Epidermal melanocyte (primary cell): ENCODE results near the gene KDM4D.
"Not testable (repeated sequence)": the region's sequence is repeated elsewhere in the genome, so short reads cannot be mapped to it uniquely, and the experiment has no call there.

Source experiments
- DNase-seq: peaks from one replicate; pipeline ENCODE4 v3.0.0; 2011; ENCODE audit warnings: low spot score; ENCODE audit not compliant: insufficient read length

KDM4D gene

DNA sequence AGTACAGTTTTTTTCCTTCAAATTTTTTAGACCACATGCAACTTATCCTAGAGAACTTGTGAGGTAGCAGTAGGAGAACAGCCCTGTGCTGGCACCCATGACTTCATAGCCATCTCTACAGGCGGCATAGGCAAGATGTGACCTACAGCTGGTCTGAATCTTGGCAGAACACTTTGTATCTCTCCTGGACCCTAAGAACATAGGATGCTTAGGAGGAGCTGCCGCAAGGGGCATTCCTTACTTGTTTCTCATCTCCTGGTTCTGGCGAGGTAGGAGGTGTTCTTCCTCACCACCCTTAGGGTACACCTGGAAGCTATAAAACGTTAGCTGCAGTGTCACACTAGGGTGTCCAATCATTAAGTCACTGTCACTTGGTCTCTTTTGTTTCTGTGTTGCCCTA, 16.5 kb upstream of the KDM4D start:
- DNase-seq: no peak

DNA sequence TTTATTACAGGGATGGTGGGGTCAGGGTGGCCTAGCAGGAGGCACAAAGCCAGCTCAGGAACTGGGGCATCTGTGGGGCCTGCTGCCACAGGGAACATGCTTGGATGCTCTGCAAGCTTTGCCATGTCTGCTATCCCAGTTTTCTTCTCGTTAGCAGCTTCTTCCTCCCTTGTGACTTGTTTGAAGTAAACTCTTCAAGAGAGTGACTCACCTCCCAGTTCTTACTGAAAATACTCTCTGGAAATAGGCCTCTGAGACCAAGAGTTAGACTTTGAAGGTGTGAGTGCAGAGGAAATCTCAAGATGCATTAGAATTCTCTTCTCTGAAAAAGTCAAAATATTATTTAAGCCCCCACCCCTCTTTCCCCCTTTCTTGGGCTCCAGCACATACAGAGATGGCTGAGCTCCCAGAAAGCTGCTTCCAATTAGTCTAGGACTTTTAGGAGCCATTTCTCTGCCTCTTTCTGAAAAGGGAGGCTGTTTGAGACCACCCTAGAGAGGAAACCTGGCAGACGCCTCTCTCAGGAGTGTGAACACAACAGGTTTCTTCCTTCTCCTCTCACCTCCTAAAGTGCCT, 15.3 kb upstream of the KDM4D start:
- DNase-seq: no peak

DNA sequence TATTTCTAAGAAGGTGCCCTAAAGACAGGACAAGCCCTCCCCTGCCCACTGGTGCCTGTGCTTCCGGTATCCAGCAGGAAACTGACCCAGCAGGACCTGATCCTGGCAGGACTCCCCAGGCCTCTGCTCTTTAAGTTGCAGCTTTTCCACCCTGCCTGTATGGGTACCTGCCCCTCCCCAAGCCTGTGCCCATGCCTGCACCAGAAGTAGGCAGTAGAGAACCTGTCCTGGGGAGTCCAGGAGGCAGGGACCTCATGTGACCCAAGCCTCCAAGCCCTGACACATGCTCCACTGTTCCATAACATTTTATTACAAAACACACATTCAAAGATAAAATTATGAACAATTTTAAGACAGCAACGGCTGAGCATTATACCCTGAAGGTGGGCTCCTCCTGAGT, 14.3 kb upstream of the KDM4D start:
- no peak for DNase-seq

DNA sequence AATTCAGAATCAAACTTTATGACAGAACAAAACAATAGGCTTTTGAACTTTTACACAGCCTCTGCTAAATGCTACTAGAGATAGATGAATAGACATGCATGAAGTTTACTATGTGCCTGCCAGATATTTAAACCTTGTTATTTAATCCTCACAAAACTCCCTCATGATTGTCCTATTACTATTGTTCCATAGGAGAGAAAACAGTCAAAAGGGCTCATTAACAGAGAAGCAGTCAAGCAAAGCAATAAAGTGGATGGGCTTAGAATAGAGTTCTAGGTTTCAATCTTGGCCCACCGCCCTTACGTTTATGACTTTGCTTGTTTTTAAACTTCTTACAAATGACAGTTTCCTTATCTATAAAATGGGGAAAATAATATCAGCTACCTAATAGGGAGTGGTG, 13.0 kb upstream of the KDM4D start:
- DNase-seq: no peak

DNA sequence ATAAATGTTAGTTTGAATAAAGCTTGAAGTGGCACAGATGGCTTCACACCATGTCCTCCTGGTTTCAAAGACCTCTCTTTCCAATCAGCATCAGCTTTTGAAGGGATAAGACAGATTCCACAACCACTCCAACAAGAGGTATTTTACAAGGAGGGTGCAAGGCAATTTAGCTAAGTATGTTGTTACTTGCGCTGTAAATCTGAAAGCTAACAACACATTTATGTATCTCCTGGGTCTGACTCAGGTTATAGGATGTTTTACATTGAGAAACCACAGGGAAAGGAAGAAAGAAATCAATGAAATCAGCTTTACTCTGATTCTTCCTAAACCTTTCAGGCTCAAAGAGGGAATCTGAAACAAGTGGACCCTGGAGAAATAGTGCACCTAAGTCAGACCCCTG, 12.3 kb upstream of the KDM4D start:
- no peak for DNase-seq

DNA sequence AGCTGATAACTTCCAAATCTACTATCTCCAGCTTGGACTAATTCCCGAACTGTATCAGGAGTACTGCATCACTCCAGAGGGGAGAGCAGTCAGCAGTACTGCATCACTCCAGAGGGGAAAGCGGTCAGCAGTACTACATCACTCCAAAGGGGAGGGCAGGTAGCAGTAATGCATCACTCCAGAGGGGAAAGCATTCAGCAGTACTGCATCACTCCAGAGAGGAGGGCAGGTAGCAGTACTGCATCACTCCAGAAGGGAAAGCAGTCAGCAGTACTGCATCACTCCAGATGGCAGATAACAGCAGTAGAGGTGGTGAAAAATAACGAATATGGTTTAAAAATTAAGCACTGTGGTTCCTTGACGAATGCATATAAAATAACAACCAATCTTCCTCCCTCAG, 8.6 kb upstream of the KDM4D start:
- DNase-seq: no peak

DNA sequence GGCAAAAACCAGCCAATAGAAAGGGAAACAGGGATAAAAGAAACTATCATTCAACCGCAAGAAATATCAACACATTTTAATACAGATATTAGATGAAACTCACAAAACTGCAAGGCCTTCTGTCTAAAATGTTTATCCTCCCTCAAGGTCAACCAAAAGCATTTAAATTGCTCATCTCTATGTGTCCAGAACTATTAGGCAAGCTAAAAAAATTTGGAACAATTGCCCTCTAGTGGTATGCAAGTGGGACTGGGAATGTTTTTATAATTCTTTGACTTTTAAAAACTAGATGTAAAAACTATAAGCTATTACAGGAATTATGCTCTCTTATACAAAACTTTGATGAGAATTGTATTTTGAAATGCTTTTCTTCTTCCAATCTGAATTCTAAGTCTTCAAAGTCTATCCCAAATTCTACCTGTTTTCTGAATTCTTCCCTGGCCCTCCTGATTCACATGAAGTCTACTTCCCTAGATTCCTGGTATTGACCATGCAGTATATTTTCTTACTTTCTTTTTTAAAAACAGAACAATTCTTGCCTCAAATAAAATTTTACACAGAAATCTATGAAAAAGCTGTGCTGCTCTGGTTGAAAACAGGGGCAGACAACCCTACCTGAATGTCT, 5.1 kb upstream of the KDM4D start:
- DNase-seq: no peak

DNA sequence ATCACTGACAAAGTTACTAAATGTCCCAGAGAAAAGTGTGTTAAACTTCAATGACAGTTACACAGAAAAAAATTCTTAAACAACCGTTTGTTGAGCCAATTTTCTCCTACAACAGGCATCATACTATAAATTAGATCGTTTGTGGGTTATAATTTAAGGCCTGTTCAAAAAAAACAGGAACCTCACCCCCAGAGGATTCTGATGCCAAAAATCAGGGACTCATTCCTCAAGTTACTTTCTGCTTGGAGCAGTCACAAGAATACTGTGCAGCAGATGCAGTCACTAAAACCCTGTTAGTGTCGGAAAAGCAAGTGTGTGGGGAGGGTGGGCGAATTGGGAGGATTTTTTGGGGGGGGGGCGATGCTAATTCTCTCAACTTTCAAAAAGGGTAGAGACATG, 810 bp upstream of the KDM4D start:
- DNase-seq: no peak

DNA sequence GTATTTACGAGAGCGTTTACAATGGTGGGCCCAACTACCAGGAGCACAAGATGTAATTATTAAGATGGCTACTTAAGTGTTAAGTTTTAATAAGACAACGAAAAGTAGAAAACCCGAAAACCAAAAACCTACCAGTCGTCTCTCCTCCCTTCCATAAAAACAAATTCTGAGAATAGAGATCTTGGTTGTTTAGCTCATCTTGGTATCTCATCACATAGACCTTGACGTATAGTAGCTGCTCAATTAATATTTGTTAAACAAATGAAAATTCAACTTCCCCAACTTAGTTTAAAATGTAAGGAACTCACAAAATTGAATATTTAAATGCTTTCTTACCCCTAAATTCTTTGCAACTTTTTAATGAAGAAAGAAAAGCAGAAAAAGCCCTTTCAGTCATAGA, 669 bp downstream of the KDM4D start:
- no peak for DNase-seq

DNA sequence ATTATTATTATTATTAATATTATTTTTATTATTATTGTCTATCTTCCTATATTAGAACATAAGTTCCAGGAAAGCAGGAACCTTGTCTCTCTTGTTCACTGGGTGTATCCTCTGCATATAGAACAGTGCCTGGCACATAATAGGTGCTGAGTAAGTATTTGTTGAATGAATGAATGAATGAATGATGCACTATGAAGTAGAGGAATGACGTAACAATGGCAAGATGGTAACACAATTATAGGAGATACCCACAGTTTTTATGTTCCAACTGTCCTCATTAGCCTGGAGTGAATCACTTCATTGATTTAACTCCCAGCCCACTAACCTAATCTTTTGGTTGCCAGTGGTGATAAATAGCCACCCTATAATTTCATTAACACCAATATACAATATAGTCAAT, 2.1 kb downstream of the KDM4D start:
- DNase-seq: no peak

DNA sequence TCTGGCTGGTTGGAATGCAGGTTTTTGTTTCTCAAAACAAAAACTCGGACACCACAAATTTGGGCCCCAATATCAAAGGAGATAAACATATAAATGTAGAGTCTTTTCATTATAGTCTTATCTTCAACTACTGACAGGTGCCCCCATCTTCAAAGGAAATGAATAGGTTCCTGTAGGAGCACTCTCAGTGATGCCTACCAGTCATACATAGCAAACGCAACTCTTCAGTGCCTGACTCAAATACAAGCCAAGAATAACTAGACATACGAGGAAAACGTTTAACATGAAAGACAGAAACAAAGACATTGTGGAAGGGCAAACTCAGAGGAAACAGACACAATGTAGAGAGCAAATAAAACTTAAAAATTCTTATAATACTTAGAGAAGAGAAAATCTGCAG, 13.9 kb downstream of the KDM4D start:
- no peak for DNase-seq

DNA sequence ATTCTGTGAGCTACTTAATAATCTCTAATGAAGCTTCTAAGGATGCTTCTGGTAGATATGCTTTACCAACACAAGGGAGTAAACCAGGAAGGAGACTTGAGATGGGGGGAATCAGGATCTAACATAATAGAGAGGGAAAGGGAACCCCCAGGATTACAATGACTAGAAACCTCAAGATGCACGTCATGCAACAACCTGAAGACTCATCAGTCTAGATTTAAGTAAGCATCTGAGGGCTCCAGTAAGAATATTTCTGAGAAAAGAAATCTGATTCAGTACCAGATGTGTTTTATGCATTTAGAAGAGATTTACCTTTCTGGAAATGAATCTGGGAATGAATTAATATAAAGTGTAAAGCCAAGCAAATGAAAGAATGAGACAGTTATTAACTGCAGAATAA, 15.2 kb downstream of the KDM4D start:
- no peak for DNase-seq

DNA sequence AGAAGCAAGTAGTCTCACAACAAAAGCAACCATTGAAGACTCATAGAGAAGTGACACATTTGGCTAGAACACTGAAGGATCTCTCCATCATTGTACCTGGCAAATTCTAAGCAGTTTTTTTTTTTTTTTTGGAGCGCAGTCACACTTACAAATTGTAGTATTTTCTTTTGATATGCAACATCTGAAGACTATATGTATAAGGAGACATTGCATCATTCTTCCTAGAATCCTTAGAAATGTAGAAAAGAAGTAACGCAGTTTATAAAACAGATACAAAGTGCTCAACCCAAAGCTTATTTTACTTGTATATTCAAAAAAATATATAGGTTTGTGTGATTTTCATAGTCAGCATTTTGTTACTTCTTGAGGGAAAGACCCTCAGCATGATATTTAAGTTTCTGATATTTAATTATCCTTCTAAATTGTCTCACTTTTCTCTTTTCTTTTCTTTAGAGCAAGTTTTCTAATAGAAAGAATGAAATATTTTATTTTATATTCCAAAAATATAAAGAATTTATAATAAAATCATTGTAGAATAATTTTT, 20.0 kb downstream of the KDM4D start:
- DNase-seq: no peak

DNA sequence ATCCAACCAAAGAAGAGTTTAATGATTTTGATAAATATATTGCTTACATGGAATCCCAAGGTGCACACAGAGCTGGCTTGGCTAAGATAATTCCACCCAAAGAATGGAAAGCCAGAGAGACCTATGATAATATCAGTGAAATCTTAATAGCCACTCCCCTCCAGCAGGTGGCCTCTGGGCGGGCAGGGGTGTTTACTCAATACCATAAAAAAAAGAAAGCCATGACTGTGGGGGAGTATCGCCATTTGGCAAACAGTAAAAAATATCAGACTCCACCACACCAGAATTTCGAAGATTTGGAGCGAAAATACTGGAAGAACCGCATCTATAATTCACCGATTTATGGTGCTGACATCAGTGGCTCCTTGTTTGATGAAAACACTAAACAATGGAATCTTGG, 23.9 kb downstream of the KDM4D start:
- DNase-seq: no peak

DNA sequence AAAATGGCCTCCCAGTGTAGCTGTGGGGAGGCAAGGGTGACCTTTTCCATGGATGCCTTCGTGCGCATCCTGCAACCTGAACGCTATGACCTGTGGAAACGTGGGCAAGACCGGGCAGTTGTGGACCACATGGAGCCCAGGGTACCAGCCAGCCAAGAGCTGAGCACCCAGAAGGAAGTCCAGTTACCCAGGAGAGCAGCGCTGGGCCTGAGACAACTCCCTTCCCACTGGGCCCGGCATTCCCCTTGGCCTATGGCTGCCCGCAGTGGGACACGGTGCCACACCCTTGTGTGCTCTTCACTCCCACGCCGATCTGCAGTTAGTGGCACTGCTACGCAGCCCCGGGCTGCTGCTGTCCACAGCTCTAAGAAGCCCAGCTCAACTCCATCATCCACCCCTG, 24.8 kb downstream of the KDM4D start:
- DNase-seq: no peak

DNA sequence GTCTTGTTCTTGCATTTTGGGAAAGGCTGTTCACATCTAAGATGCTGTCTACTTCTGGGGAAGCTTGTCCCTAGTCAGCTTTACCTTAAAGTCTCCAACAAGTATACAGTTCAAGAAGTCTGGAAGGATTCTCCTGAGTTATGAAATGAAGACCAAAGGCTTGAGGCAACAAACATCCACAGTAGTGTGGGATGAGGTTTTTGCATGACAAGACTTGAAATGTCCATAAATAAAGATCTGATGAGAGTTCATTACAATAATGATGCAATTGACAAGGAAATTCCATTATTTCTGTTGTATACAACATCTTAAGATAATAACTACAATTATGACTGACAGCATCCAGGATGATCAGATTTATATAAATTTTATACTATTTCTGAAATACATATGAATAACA, 30.2 kb downstream of the KDM4D start:
- no peak for DNase-seq

DNA sequence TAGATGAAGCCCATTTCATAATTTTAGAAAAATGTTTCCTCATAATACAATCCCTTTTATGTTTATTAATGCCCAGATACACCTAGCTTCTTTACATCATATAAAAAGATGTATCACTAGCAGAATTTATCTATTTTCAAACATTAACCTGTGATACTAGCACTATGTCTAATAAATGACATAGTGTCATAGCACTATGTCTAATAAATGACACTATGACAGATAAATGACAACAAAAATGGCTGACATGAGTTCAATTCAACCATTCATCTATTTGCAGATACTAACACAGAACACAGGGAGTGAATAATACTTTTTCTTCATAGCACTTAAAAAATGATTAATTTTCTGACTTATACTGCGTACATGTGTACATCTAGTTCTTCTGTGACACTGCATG, 32.1 kb downstream of the KDM4D start:
- no peak for DNase-seq

DNA sequence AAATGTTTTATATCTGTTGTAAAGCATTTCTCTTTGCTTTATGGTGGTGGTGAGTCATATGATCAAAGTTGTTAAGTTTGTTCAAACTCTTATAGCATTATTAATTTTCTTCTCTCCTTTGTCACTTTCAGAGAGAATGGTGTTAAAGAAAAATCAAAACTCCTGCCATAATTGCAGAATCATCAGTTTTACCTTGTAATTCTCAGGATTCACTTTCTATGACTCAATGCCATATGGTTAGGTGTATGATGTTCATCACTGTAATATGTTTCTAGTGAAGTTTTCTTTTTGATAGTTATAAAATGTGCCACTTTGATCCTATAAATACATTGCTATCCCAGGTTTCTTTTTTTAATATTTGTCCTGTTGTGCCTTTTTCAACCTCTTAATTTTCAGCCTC, 37.9 kb downstream of the KDM4D start:
- no peak for DNase-seq

DNA sequence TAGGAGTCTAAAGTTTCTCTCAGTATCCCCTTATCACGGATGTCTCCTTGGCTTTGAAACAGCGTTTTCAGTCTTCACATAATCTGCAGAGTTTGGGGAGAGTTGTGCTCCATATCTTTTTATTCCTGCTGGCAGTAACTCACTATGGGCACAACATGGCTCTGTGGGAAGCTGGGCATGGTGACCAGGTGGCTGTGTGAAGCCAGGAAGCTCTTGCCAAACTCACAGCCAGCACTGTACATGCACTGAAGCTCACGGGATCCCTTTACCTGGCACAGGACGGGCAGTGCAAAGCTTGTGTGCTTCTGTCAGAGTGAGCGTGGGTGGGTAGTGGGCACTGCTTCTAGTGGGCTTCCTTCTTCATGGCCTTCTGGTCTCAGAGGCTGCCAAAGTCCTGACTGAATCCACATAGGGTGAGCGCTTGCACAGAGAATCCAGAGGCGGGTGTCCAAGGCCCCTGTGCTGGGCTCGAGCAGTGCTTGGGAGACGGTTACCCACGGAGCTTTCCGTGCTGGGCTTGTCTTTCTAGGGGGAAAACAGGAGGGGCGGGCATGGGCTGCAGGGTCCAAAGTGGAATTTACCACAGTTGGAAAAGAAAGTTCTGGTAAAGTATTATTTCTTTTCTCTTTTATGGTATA, 40.8 kb downstream of the KDM4D start:
- no peak for DNase-seq

DNA sequence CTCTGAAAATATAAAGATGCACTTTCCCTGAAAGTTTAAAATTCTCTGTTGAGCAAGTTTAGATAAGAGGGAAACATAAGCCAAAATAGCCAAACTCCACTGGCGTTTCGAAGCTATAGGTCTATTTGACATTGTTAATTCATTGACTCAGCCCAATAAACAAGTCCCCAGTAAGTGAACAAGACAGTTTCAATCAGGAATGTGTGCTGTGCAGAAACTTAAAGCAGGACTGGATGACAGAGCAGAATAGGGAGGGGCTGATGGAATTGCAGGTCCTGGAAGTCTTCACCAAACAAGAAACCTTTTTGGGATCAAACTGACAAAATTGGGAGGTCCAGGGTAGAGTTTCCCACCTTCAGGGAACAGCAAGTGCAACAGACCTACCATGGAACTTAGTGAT, 42.6 kb downstream of the KDM4D start:
- DNase-seq: no peak

DNA sequence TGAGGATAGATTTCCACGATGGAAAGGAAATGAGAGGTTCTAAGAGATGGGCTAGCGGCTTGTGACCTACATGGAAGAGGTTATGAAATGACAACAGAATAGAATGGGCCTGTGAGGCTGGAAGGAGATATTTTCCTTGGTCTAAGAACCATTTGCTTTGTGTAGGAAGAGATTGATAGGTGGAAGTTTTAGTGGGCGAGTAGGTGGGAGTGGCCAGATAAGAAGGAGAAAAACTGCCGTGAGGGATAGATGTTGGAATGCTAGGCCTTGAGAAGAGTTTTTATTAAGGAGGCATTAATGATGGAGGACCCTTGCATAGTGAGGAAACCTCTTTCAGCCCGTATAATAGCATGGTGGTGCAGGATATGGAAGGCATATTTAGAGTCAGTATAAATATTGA, 48.0 kb downstream of the KDM4D start:
- DNase-seq: not testable (repeated sequence)

DNA sequence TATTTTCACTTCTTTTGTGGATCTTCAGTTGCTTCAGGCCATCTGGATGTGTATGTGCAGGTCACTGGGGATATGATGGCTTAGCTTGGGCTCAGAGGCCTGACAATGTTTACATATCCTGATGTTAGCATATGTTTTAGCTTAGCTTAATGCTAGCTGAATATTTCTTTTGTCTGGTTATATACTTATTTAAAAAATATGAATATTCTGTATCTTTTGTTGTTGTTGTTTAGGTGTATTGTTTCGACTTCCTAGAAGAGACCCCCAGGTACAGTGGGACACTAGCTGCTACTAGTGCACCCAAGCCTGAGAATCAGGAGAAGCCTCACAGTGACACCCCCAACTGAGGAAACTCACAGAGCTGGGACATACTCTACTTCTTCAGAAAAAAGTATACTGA, 51.4 kb downstream of the KDM4D start, which contains the start of gene KDM4E:
TSS of gene KDM4E (plus strand) at position 301 of the 400 bp plus-strand sequence. CDS start 300 bp downstream, outside the sequence.
- no peak for DNase-seq

DNA sequence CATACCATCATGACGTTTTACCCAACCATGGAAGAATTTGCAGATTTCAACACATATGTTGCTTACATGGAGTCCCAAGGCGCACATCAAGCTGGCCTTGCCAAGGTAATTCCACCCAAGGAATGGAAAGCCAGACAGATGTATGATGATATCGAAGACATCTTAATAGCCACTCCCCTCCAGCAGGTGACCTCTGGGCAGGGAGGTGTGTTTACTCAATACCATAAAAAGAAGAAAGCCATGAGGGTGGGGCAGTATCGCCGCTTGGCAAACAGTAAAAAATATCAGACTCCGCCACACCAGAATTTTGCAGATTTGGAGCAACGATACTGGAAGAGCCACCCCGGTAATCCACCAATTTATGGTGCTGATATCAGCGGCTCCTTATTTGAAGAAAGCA, 52.1 kb downstream of the KDM4D start:
- not testable (repeated sequence) for DNase-seq
